Nephron (organoid): ENCODE data around the gene TKTL1.
A peak's percentile ranks its signal among the peaks of the same experiment; 100 is the strongest.

Experiments
- H3K27ac Mint-ChIP-seq, 3 experiments: 2 replicates each; pipeline ENCODE4 v1.8.0; 2020; ENCODE audit warnings: mixed read lengths in 3 of 3, mild to moderate bottlenecking in 2 of 3, moderate library complexity in 1 of 3
- H3K27me3 Mint-ChIP-seq: 2 replicates; pipeline ENCODE4 v1.8.0; 2021; ENCODE audit warnings: low read depth, mild to moderate bottlenecking, moderate library complexity, mixed read lengths
- H3K36me3 Mint-ChIP-seq: 2 replicates; pipeline ENCODE4 v1.8.0; 2020; ENCODE audit warnings: low read depth, mixed read lengths
- H3K4me1 Mint-ChIP-seq: 2 replicates; pipeline ENCODE4 v1.8.0; 2020; ENCODE audit warnings: mixed read lengths
- H3K4me3 Mint-ChIP-seq, 3 experiments: 2 replicates each; pipeline ENCODE4 v1.8.0; 2020; ENCODE audit warnings: mild to moderate bottlenecking in 3 of 3, mixed read lengths in 3 of 3, moderate library complexity in 2 of 3
- H3K9me3 Mint-ChIP-seq: 2 replicates; pipeline ENCODE4 v1.8.0; 2020; ENCODE audit warnings: mixed read lengths
- CTCF ChIP-seq, 3 experiments: fragments of 200-600 bp; sonication (generic); IDR thresholded peaks; one replicate each; pipeline ENCODE4 v1.5.0; 2021; ENCODE audit warnings: antibody characterized with exemption in 3 of 3; ENCODE audit not compliant: unreplicated experiment in 3 of 3

Gene TKTL1

GRCh38 chrX:154327038-154327820 is 31.6 kb downstream of the TKTL1 start:
- H3K27me3 Mint-ChIP-seq, result peaks cover 9% of the 10 kb centered on the region
- H3K9me3 Mint-ChIP-seq, result peaks cover 11% of the 10 kb centered on the region
- no peak for TF ChIP-seq CTCF (IDR thresholded peaks at IDR 0.05; ENCODE audit: unreplicated experiment in 3 of 3)
- peak overlapping the region; percentile 26 to 85 (median 53) for H3K27ac Mint-ChIP-seq
- H3K4me1 Mint-ChIP-seq, result peaks cover 49% of the 10 kb centered on the region
- no peak overlapping the region for H3K4me3 Mint-ChIP-seq
- H3K36me3 Mint-ChIP-seq, result no peaks in the 10 kb centered on the region

DNA sequence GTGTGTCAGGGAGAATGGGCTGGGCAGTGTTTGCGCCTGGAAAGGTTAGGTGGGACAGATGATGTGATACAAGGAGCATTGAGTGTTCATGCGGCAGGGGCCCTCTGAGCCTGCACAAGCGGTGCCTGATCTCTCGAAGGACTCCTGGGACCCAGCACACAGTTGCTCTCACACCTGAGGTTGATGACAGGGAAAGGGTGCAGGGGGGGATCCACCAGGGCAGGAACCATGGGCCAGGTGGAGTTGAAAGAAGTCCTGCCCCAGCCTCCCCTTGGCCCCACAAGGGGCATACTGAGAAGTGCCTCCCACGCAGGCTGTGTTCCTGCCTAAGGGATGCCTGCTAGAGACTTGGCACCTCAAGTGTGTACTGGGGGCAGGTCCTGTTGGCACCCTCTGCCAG is 33.1 kb downstream of the TKTL1 start:
- Mint-ChIP-seq H3K4me3 (no peak overlapping the region), H3K4me1 (peaks cover 49% of the 10 kb centered on the region), H3K36me3 (no peaks in the 10 kb centered on the region), H3K27me3 (peaks cover 9% of the 10 kb centered on the region), H3K27ac (no peak overlapping the region), H3K9me3 (peaks cover 12% of the 10 kb centered on the region)
- no peak for TF ChIP-seq CTCF (IDR thresholded peaks at IDR 0.05; ENCODE audit: unreplicated experiment in 3 of 3)

- Mint-ChIP-seq H3K27ac (peak overlapping the region in 1 of 3 experiments; percentile 2), H3K27me3 (peaks cover 10% of the 10 kb centered on the region), H3K4me3 (no peak overlapping the region), H3K9me3 (peaks cover 18% of the 10 kb centered on the region), H3K36me3 (no peaks in the 10 kb centered on the region), H3K4me1 (peaks cover 46% of the 10 kb centered on the region)
- TF ChIP-seq CTCF (IDR thresholded peaks at IDR 0.05; ENCODE audit: unreplicated experiment in 3 of 3), result no peak
Observed at GRCh38 chrX:154329294-154329693, 33.7 kb downstream of the TKTL1 start.

GRCh38 chrX:154332561-154332960 is 37.0 kb downstream of the TKTL1 start:
- Mint-ChIP-seq H3K27ac (no peak overlapping the region), H3K27me3 (peaks cover 7% of the 10 kb centered on the region), H3K9me3 (peaks cover 20% of the 10 kb centered on the region), H3K4me3 (no peak overlapping the region), H3K36me3 (no peaks in the 10 kb centered on the region), H3K4me1 (peaks cover 14% of the 10 kb centered on the region)
- no peak for TF ChIP-seq CTCF (IDR thresholded peaks at IDR 0.05; ENCODE audit: unreplicated experiment in 3 of 3)

GRCh38 chrX:154333116-154333515 is 37.5 kb downstream of the TKTL1 start:
- no peak for TF ChIP-seq CTCF (IDR thresholded peaks at IDR 0.05; ENCODE audit: unreplicated experiment in 3 of 3)
- Mint-ChIP-seq H3K9me3 (peaks cover 16% of the 10 kb centered on the region), H3K36me3 (no peaks in the 10 kb centered on the region), H3K4me3 (no peak overlapping the region), H3K27ac (no peak overlapping the region), H3K4me1 (peaks cover 10% of the 10 kb centered on the region), H3K27me3 (peaks cover 7% of the 10 kb centered on the region)

DNA sequence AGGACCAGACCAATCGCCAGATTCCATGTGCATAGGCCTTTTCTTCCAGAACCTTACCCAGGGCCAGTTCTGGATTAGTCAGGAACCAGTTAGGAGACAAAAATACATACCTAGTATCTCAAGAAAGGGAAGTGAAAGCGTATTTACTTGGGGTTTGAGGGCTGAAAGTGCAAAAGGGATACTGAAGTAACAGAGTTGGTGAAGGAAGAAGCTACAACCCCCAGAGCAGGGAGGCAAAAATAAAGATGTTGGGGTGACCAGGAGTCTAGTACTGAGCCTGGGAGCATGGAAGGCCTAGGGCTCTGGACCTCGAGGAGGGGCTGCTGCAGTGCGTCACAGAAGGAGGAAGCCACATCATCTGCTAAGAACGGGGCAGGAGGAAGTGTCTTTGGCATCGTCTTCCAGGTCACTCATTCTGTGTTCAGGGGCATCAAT is 38.3 kb downstream of the TKTL1 start:
- H3K4me3 Mint-ChIP-seq, result no peak overlapping the region
- TF ChIP-seq CTCF (IDR thresholded peaks at IDR 0.05; ENCODE audit: unreplicated experiment in 3 of 3), result no peak
- peaks cover 16% of the 10 kb centered on the region for H3K9me3 Mint-ChIP-seq
- H3K4me1 Mint-ChIP-seq, result peaks cover 10% of the 10 kb centered on the region
- no peaks in the 10 kb centered on the region for H3K36me3 Mint-ChIP-seq
- H3K27me3 Mint-ChIP-seq, result peaks cover 7% of the 10 kb centered on the region
- peak overlapping the region in 1 of 3 experiments; percentile 25 for H3K27ac Mint-ChIP-seq
